Prostate gland (tissue), 2 donors: ENCODE measurements around the gene MCF2L2.

ENCODE experiments used
- POLR2A ChIP-seq: fragments of 450-650 bp; IDR thresholded peaks from one replicate; pipeline ENCODE4 v1.6.1; 2016; ENCODE audit warnings: antibody characterized with exemption, mild to moderate bottlenecking
- TF ChIP-seq, protein P1 (sequence below), 4 experiments: fragments of 200-600 bp in 2 of 4; fragments of 450-650 bp in 2 of 4; sonication (generic) in 2 of 4; IDR thresholded peaks; 1 replicate in 3 of 4; 2 replicates in 1 of 4; pipeline ENCODE4 v1.5.1; 2016 to 2019; ENCODE audit warnings: antibody characterized with exemption in 4 of 4, mild to moderate bottlenecking in 2 of 4, moderate library complexity in 2 of 4

DNA sequence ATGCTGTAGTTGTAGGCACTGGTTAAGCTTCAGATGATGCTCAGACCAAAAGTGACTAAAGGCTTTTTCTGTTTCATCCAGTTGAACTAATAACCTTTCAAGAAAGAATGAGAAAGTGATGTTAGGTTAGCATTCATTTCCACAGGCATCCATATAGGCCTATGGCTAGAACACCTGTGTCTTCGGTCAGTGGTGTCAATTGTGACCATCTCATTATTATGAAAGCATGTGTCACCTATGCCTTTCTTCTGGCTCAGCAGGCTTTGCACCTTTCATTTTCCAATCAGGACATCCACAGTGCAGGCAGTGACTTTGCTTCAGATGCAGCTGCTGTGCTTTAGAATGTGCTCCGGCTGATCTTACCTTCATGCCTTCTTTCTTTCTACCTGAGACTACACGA is 117.5 kb downstream of the MCF2L2 start:
- TF ChIP-seq, protein P1, sequence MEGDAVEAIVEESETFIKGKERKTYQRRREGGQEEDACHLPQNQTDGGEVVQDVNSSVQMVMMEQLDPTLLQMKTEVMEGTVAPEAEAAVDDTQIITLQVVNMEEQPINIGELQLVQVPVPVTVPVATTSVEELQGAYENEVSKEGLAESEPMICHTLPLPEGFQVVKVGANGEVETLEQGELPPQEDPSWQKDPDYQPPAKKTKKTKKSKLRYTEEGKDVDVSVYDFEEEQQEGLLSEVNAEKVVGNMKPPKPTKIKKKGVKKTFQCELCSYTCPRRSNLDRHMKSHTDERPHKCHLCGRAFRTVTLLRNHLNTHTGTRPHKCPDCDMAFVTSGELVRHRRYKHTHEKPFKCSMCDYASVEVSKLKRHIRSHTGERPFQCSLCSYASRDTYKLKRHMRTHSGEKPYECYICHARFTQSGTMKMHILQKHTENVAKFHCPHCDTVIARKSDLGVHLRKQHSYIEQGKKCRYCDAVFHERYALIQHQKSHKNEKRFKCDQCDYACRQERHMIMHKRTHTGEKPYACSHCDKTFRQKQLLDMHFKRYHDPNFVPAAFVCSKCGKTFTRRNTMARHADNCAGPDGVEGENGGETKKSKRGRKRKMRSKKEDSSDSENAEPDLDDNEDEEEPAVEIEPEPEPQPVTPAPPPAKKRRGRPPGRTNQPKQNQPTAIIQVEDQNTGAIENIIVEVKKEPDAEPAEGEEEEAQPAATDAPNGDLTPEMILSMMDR (IDR thresholded peaks at IDR 0.05) = no peak
- TF ChIP-seq POLR2A = no peak
